A549 (cell line): ENCODE measurements around the gene GPR75.

Experiments
- BHLHE40 ChIP-seq: IDR thresholded peaks from 2 replicates; pipeline ENCODE4 v1.6.1; 2012; ENCODE audit warnings: low read depth, low read length, inconsistent platforms
- CBX2 ChIP-seq: fragments of 200-600 bp; sonication (generic); IDR thresholded peaks from 2 replicates; pipeline ENCODE4 v1.6.1; 2016; ENCODE audit warnings: low read depth, mild to moderate bottlenecking, borderline replicate concordance
- CEBPB ChIP-seq, 2 experiments: fragments of >200 bp in 1 of 2; sonication (Bioruptor Twin) in 1 of 2; formaldehyde crosslinking in 1 of 2; IDR thresholded peaks; 2 replicates each; pipeline ENCODE4 v1.6.1; 2012 to 2016
- CTCF ChIP-seq: fragments of >200 bp; sonication (Bioruptor Twin); formaldehyde crosslinking; IDR thresholded peaks from 3 replicates; pipeline ENCODE4 v1.5.1; 2016
- ELK1 ChIP-seq: fragments of 150-350 bp; IDR thresholded peaks from 2 replicates; pipeline ENCODE4 v1.6.1; 2014; ENCODE audit warnings: low read depth, mild to moderate bottlenecking, low read length
- EP300 ChIP-seq, 2 experiments: fragments of >200 bp; sonication (Bioruptor Twin); formaldehyde crosslinking; IDR thresholded peaks; 2 replicates in 1 of 2; 3 replicates in 1 of 2; pipeline ENCODE4 v1.6.1; 2016 to 2017
- HES2 ChIP-seq: fragments of >200 bp; sonication (Bioruptor Twin); formaldehyde crosslinking; IDR thresholded peaks from 2 replicates; pipeline ENCODE4 v1.6.1; 2016
- HEYL ChIP-seq: fragments of 250-450 bp; sonication (Bioruptor Pico); IDR thresholded peaks from 2 replicates; pipeline ENCODE4 v1.8.0; 2021; ENCODE audit warnings: mild to moderate bottlenecking, moderate library complexity
- JUNB ChIP-seq: fragments of >200 bp; sonication (Bioruptor Twin); formaldehyde crosslinking; IDR thresholded peaks from 2 replicates; pipeline ENCODE4 v1.6.1; 2016
- KDM5A ChIP-seq: fragments of 200-600 bp; sonication (generic); IDR thresholded peaks from 2 replicates; pipeline ENCODE4 v1.6.1; 2016; ENCODE audit warnings: antibody characterized with exemption, mild to moderate bottlenecking
- MAX ChIP-seq: IDR thresholded peaks from 2 replicates; pipeline ENCODE4 v1.6.1; 2012
- NFE2L2 ChIP-seq: fragments of 150-350 bp; conservative IDR thresholded peaks from 2 replicates; pipeline ENCODE4 v1.6.1; 2014; ENCODE audit warnings: low read length
- POLR2AphosphoS2 ChIP-seq: conservative IDR thresholded peaks from 2 replicates; pipeline ENCODE4 v1.6.1; 2012; ENCODE audit warnings: low read length, improper control_type of control experiment, inconsistent platforms
- RAD21 ChIP-seq, 2 experiments: fragments of >200 bp in 1 of 2; sonication (Bioruptor Twin) in 1 of 2; formaldehyde crosslinking in 1 of 2; IDR thresholded peaks in 1 of 2; conservative IDR thresholded peaks in 1 of 2; 2 replicates in 1 of 2; 3 replicates in 1 of 2; pipeline ENCODE4 v1.6.1; 2012 to 2018; ENCODE audit warnings: inconsistent platforms in 1 of 2

- TF ChIP-seq KDM5A (no peak), CBX2 (no peak), MAX (no peak), POLR2AphosphoS2 (no peak), HES2 (no peak), CTCF (no peak), RAD21 (conservative IDR thresholded peaks at IDR 0.05 in 1 of 2, IDR thresholded peaks at IDR 0.05 in 1 of 2) (no peak), CEBPB (IDR thresholded peaks at IDR 0.05) (no peak), JUNB (no peak), ELK1 (no peak), NFE2L2 (no peak), BHLHE40 (no peak), HEYL (CRISPR knock-in tag) (no peak), EP300 (IDR thresholded peaks at IDR 0.05) (no peak)
Measured at GRCh38 chr2:53865962-53866361, 6.2 kb upstream of the GPR75 start.
